GM21619 (cell line): ENCODE data around the gene KIFAP3.
"Not testable (repeated sequence)": the region's sequence is repeated elsewhere in the genome, so short reads cannot be mapped to it uniquely, and the experiment has no call there.

Source experiments
- ATAC-seq: cut with Tn5 transposase; IDR thresholded peaks from one replicate; pipeline ENCODE4 v1.9.1; 2021; ENCODE audit not compliant: unreplicated experiment

KIFAP3 gene

DNA sequence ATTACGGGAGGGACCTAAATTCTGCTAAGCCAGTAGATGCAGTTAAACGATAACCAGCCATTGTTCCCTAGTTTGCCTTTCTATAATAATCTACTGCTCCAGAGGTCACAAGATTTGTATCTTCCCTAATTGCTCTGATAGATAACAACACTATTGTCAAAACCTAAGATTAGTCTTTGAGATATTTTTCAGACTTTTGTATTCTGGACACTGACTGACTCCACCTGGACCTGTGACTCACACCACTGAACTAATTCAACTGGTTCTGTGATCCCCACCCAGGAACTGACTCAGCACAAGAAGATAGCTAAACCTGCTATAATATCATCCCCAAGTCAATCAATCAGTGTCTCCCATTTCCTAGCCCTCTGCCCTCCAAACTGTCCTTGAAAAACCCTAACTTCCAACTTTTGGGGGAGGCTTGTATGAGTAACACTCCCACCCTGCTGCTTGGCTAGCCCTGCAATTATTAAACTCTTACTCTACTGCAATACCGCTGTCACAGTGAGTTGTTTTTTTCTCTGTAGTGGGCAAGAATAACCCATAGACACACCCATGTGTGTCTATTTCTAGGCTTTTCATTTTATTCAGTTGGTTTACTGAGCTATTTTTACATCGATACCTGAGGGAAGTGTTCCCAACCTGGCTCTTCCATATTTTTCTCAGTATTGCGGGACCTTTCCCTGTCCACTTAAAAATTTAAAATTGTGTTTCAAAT, 11.2 kb downstream of the KIFAP3 start:
- ATAC-seq: no peak

DNA sequence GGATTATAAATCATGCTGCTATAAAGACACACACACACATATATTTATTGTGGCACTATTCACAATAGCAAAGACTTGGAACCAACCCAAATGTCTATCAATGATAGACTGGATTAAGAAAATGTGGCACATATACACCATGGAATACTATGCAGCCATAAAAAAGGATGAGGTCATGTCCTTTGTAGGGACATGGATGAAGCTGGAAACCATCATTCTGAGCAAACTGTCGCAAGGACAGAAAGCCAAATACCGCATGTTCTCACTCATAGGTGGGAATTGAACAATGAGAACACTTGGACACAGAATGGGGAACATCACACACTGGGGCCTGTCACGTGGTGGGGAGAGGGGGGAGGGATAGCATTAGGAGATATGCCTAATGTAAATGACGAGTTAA, 12.8 kb downstream of the KIFAP3 start:
- ATAC-seq: not testable (repeated sequence)

GRCh38 chr1:170060015-170060520, 14.4 kb downstream of the KIFAP3 start:
- ATAC-seq: not testable (repeated sequence)

DNA sequence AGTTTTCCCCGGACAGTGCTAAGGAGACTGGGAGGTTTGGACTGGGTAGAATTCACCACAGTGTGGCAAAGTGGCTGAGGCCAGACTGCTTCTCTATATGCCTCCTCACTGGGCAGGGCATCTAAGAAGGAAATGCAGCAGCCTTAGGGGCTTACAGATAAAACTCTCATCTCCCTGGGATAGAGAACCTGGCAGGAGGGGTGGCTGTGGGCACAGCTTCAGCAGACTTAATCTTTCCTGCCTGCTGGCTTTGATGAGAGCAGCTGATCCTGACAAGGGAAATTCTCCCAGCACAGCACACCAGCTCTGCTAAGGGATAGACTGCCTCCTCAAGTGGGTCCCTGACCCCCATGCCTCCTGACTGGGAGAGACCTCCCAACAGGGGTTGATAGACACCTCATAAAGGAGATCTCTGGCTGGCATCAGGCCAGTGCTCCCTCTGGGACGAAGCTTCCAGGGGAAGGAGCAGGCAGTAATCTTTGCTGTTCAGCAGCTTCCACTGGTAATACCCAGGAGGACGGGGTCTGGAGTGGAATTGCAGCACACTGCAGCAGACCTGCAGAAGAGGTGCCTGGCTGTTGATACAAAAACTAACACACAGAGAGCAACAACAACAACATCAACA, 25.2 kb downstream of the KIFAP3 start:
- no peak for ATAC-seq

- no peak for ATAC-seq
These were observed 26.0 kb downstream of the KIFAP3 start for GRCh38 chr1:170048515-170048914.

- no peak for ATAC-seq
These were observed 30.3 kb downstream of the KIFAP3 start for GRCh38 chr1:170044187-170044586.

DNA sequence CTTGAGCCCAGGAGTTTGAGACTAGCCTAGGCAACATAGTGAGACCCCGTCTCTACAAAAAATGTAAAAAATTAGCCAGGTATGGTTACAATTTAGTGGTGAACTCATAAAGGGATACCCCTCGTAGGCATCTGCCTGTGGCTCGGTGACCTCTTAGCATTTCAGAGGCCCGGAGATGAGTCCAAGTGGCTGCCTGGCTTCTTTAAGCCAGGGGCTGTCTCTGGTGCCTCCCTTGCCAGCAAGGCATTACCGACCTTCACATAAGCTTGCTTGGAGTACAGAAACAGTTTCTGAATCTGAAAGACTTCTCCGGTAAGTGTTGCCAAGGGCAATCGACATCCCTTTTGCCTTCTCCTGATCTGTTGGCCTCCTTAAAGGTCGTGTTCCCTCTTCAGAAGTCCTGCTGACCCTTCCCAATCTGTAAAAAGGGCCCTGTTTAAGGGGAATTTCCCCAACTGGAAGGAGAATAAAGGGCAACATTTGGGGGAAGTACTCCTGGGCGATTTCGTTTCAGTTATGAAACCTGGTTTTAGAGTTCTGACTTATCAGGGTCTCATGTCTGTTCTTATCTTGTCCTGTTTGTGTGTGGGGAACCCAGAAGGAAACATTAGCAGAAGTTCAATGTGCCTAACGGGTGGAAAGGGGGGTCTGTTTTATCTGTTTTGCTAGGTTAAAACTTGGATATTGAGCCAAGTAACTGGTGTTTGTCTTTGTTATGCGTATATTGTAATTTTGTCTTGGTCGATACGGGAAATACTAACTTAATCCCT, 32.9 kb downstream of the KIFAP3 start:
- ATAC-seq: no peak

GRCh38 chr1:170032531-170033280, 41.8 kb downstream of the KIFAP3 start:
- no peak for ATAC-seq

DNA sequence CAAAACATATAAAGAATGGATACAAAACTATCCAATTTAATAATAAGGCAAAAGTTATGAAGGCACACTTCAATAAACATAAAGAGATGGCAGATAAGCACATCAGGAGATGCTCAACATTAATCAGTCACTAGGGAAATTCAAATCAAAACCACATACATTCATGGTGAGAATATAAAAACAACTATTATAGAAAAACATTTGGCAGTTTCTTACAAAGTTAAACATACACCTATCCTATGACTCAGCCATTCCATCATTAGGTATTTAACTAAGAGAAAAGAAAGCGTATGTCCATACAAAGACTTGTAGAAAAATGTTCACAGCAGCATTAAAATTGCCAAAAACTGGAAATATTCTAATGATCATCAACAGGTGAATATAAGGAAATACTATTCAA, 44.3 kb downstream of the KIFAP3 start:
- ATAC-seq: no peak

DNA sequence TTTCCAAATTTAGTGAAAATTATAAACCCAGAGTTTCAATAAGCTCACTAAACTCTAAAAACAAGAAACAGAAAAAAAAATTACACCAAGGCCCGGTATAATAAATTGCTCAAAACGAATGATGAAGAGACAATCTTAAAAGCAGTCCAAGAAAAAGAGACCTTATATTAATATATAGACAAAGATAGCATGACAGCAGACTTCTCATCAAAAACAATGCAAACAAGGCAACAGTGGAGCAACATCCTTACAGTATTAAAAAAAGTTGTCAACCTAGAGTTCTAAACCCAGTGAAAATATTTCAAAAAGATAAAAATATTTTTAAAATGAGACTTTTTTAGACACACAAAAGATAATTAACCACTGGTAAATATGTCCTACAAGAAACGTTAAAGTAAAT, 46.7 kb downstream of the KIFAP3 start:
- ATAC-seq: no peak

DNA sequence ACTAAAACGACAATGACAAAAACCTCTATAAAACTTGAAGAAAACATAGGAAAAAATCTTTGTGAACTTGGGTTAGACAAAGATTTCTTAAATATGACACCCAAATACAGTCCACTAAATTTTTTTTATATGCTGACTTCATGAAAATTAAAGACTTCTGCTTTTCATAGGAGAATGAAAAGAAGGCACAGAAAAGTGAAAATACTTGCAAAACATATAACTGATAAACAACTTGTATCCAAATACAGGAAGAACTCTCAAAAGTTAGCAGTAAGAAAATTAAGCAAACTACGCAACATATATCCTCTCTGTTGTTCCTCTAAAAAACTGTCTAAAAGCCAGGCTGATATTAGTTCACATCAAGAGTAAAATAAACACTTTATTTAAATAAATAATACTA, 53.6 kb downstream of the KIFAP3 start:
- no peak for ATAC-seq

DNA sequence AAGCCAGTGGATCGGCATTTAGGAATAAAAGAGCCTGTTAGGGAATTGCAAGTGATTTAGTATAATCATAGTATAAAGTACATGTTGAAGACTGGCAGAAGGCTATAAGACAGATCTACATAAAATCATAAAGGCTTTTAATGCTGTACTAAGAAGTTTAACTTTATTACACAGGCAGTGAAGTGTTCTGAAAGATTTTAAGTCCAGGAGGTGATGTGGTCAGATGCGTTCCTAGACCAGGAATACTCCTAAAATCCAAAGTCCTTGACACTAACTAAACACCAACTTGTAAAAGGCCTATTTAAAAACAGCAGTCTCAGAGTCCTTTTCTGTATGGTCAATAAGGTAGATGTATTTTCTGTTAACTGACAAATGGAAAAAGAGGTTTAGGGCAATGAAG, 57.0 kb downstream of the KIFAP3 start:
- ATAC-seq: no peak

DNA sequence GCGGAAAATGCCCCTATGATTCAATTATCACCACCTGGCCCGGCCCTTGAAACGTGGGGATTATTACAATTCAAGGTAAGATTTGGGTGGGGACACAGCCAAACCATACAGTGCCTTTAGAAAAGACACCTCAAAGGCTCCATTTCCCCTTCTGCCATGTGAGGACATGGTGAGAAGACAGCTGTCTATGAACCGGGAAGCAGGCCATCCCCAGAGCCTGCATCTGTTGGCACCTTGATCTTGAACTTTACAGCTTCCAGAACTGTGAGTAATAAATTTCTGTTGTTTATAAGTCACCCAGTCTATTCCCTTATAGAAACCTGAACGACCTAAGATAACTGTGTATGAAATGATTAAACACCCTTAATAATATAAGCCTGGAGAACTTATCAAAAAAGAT, 61.6 kb downstream of the KIFAP3 start:
- no peak for ATAC-seq

DNA sequence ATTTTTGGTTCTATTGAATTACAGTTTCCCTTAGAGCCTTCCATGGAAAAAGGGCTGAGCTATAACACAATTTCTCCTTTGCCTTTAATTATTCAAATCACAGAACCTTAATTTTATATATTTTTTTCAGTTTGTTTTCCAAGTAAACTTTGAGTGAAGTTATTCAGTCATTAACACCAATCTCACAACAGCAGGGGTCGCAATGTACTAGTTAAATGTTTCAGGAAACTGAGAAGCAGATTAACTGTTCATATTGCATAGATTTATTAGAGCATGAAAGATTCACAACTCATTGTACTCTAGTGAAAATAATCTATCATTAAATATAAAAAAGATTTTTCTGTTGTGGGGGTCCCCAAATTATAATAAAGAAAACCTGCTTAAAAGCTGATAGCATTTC, 64.1 kb downstream of the KIFAP3 start:
- ATAC-seq: no peak

- ATAC-seq: no peak
These were observed 64.9 kb downstream of the KIFAP3 start for GRCh38 chr1:170009551-170009950.

DNA sequence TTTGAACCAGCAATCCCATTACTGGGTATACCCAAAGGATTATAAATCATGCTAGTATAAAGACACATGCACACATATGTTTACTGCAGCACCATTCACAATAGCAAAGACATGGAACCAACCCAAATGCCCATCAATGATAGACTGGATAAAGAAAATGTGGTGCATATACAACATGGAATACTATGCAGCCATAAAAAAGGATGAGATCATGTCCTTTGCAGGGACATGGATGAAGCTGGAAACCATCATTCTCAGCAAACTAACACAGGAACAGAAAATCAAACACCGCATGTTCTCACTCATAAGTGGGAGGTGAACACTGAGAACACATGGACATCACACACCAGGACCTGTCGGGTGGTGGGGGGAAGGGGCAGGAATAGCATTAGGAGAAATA, 65.8 kb downstream of the KIFAP3 start:
- ATAC-seq: not testable (repeated sequence)

- ATAC-seq: not testable (repeated sequence)
These were observed 71.1 kb downstream of the KIFAP3 start for GRCh38 chr1:170003270-170003835.

DNA sequence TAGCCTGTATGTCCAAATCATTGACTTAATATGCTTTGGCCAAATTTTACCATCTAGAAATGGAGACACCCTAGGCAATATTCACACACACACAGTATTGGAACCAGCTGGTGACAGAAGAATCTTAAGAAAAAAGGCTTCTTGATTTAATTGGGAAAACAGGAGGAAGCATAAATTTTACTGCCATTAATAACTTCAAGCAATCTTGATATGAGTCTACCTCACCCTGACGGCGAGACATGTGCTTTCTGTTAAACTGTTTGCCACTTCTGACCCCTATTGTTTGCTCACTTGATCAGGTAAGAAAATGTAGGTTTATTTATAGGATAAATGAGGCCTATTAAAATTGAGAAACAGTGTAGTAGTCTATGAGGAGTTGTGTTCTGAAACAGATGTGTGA, 73.2 kb downstream of the KIFAP3 start:
- ATAC-seq: no peak

DNA sequence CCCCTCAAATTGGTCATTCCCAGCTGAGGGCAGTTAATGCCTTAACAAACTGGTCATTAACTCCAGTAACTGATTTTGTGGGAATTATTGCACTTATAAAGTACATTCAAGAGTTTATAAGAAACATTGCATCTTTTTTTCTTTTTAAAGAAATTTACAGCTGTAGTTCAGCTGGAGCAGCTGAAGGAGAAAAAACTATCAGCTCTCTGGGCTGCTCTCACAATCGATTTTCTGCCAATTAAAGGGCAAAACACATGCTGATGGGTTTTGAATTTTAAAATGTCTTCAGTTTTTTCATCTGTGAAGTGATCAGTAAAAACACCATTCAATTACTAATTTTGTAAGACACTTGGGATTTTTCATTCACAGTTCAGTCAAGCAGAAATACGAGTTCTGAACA, 74.7 kb downstream of the KIFAP3 start:
- no peak for ATAC-seq

GRCh38 chr1:169999331-169999741, 75.2 kb downstream of the KIFAP3 start:
- no peak for ATAC-seq

DNA sequence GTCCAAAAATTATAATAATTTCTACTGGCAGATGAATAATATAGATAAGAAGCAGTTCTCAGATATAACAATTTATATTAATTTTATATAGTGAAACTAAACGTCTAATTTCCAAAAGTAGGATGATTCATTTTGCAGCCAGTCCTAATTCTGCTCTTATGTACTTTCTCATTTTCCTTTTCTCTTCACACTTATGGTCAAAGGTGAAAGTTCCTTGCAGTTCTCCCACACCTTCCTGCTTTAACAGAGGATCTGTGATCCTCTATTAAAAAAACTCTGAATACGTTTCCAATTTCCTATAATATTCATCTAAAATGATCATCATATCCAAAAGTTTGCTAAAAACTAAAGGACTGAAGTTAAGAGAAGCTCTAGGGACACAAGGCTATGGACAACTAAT, 78.5 kb downstream of the KIFAP3 start:
- ATAC-seq: no peak
